ENCODE data around the gene LIME1. TPM values are rescaled to one million over a fixed set of nuclear protein-coding genes. Genes with fewer than 3 reads are reported as not detected.
A peak's percentile ranks its signal among the peaks of the same experiment; 100 is the strongest.

Gene LIME1
- total and polyA plus RNA-seq, 4 donors, result 21.2 to 69.0 (median 51.6) TPM

DNA sequence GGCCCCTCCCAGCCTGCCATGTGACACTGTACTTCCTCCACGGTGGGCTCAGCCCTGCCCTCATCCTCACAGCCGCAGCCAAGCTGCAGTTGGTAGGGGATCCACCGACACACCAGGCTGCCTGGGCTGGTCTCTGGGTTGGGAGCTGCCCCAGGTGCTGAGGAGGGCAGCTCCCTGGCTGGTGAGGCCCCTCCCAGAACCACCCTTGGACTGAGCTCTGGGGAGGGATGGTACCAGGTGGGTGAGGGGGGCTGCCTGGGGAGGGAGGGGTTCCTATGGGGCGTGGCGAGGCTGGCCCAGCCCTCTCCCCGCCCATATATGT is 40.2 kb upstream of the LIME1 start:
- peak; percentile 62 for DNase-seq (ENCODE audit: low spot score)
- Histone ChIP-seq H3K9me3 (ENCODE audit: control insufficient read depth in 4 of 4, low read length in 3 of 4) (no peaks in the 10 kb centered on the region), H3K36me3 (ENCODE audit: control insufficient read depth in 4 of 4, insufficient read depth in 3 of 4, low read depth in 1 of 4, low read length in 3 of 4) (peaks cover 0 to 3% (median 1%) of the 10 kb centered on the region in 4 donors), H3K27ac (ENCODE audit: low read depth in 1 of 2, low read length in 2 of 2) (no peak overlapping the region), H3K4me3 (ENCODE audit: low read depth in 1 of 3, low read length in 3 of 3) (no peak overlapping the region), H3K4me1 (ENCODE audit: control insufficient read depth in 4 of 4, insufficient read depth in 4 of 4, low read length in 3 of 4) (peaks cover 7 to 22% (median 13%) of the 10 kb centered on the region in 4 donors), H3K9ac (ENCODE audit: low read depth in 1 of 2, low read length in 2 of 2) (no peak overlapping the region), H3K27me3 (ENCODE audit: control insufficient read depth in 4 of 4, insufficient read depth in 4 of 4, low read length in 3 of 4) (no peaks in the 10 kb centered on the region)
- TF ChIP-seq FOXA2 (IDR thresholded peaks at IDR 0.05) (no peak), NR2F2 (IDR thresholded peaks at IDR 0.05) (no peak), JUND (IDR thresholded peaks at IDR 0.05) (no peak), EGR1 (IDR thresholded peaks at IDR 0.05; ENCODE audit: low read depth in 2 of 2) (no peak), HNF4G (IDR thresholded peaks at IDR 0.05) (no peak), FOXA1 (IDR thresholded peaks at IDR 0.05) (no peak), SP1 (IDR thresholded peaks at IDR 0.05) (no peak), YY1 (IDR thresholded peaks at IDR 0.05) (no peak), HNF4A (conservative IDR thresholded peaks at IDR 0.05) (no peak), RXRA (IDR thresholded peaks at IDR 0.05) (no peak), GABPA (IDR thresholded peaks at IDR 0.05 in 1 of 2, conservative IDR thresholded peaks at IDR 0.05 in 1 of 2) (no peak), TAF1 (conservative IDR thresholded peaks at IDR 0.05) (no peak), RAD21 (IDR thresholded peaks at IDR 0.05) (no peak)
- TF ChIP-seq, protein P1, sequence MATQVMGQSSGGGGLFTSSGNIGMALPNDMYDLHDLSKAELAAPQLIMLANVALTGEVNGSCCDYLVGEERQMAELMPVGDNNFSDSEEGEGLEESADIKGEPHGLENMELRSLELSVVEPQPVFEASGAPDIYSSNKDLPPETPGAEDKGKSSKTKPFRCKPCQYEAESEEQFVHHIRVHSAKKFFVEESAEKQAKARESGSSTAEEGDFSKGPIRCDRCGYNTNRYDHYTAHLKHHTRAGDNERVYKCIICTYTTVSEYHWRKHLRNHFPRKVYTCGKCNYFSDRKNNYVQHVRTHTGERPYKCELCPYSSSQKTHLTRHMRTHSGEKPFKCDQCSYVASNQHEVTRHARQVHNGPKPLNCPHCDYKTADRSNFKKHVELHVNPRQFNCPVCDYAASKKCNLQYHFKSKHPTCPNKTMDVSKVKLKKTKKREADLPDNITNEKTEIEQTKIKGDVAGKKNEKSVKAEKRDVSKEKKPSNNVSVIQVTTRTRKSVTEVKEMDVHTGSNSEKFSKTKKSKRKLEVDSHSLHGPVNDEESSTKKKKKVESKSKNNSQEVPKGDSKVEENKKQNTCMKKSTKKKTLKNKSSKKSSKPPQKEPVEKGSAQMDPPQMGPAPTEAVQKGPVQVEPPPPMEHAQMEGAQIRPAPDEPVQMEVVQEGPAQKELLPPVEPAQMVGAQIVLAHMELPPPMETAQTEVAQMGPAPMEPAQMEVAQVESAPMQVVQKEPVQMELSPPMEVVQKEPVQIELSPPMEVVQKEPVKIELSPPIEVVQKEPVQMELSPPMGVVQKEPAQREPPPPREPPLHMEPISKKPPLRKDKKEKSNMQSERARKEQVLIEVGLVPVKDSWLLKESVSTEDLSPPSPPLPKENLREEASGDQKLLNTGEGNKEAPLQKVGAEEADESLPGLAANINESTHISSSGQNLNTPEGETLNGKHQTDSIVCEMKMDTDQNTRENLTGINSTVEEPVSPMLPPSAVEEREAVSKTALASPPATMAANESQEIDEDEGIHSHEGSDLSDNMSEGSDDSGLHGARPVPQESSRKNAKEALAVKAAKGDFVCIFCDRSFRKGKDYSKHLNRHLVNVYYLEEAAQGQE (IDR thresholded peaks at IDR 0.05), result no peak
- TF ChIP-seq, protein P2, sequence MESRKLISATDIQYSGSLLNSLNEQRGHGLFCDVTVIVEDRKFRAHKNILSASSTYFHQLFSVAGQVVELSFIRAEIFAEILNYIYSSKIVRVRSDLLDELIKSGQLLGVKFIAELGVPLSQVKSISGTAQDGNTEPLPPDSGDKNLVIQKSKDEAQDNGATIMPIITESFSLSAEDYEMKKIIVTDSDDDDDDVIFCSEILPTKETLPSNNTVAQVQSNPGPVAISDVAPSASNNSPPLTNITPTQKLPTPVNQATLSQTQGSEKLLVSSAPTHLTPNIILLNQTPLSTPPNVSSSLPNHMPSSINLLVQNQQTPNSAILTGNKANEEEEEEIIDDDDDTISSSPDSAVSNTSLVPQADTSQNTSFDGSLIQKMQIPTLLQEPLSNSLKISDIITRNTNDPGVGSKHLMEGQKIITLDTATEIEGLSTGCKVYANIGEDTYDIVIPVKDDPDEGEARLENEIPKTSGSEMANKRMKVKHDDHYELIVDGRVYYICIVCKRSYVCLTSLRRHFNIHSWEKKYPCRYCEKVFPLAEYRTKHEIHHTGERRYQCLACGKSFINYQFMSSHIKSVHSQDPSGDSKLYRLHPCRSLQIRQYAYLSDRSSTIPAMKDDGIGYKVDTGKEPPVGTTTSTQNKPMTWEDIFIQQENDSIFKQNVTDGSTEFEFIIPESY (IDR thresholded peaks at IDR 0.05), result no peak
- TF ChIP-seq, protein P3, sequence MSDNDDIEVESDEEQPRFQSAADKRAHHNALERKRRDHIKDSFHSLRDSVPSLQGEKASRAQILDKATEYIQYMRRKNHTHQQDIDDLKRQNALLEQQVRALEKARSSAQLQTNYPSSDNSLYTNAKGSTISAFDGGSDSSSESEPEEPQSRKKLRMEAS (IDR thresholded peaks at IDR 0.05), result no peak
- TF ChIP-seq, protein P4, sequence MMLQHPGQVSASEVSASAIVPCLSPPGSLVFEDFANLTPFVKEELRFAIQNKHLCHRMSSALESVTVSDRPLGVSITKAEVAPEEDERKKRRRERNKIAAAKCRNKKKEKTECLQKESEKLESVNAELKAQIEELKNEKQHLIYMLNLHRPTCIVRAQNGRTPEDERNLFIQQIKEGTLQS (IDR thresholded peaks at IDR 0.05), result no peak
- TF ChIP-seq, protein P5, sequence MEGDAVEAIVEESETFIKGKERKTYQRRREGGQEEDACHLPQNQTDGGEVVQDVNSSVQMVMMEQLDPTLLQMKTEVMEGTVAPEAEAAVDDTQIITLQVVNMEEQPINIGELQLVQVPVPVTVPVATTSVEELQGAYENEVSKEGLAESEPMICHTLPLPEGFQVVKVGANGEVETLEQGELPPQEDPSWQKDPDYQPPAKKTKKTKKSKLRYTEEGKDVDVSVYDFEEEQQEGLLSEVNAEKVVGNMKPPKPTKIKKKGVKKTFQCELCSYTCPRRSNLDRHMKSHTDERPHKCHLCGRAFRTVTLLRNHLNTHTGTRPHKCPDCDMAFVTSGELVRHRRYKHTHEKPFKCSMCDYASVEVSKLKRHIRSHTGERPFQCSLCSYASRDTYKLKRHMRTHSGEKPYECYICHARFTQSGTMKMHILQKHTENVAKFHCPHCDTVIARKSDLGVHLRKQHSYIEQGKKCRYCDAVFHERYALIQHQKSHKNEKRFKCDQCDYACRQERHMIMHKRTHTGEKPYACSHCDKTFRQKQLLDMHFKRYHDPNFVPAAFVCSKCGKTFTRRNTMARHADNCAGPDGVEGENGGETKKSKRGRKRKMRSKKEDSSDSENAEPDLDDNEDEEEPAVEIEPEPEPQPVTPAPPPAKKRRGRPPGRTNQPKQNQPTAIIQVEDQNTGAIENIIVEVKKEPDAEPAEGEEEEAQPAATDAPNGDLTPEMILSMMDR (IDR thresholded peaks at IDR 0.05; ENCODE audit: low read depth, low read length, missing input control), result no peak
- WGBS, result 41% methylated on average over 6 of the region's 6 CpGs

Measured in liver (tissue), 9 donors.